Mesendoderm (in vitro differentiated cells): Measurements from ENCODE around the gene NDUFS7.

Experiments used
- DNase-seq: peaks from one replicate; pipeline ENCODE4 v3.0.0; 2013
- H2AK5ac ChIP-seq: 2 replicates; pipeline ENCODE4 v1.6.1; 2013; ENCODE audit warnings: low read length, inconsistent platforms
- H2BK120ac ChIP-seq: 2 replicates; pipeline ENCODE4 v1.6.1; 2013; ENCODE audit warnings: low read depth, mild to moderate bottlenecking, low read length, moderate library complexity, mixed read lengths
- H2BK15ac ChIP-seq: replicated peaks from 2 replicates; pipeline ENCODE4 v1.6.1; 2013; ENCODE audit warnings: low read depth, mild to moderate bottlenecking, moderate library complexity
- H2BK5ac ChIP-seq: 2 replicates; pipeline ENCODE4 v1.6.1; 2013; ENCODE audit warnings: low read length, inconsistent platforms
- H3K18ac ChIP-seq: 2 replicates; pipeline ENCODE4 v1.6.1; 2013; ENCODE audit warnings: mild to moderate bottlenecking, low read length, mixed read lengths
- H3K23ac ChIP-seq: one replicate; pipeline ENCODE4 v1.6.1; 2013; ENCODE audit warnings: low read length
- H3K27ac ChIP-seq: 2 replicates; pipeline ENCODE4 v1.5.1; 2013; ENCODE audit warnings: low read depth, mild to moderate bottlenecking, inconsistent platforms, low read length, moderate library complexity
- H3K27me3 ChIP-seq: 2 replicates; pipeline ENCODE4 v1.6.1; 2013; ENCODE audit warnings: low read length, control low read depth, mild to moderate bottlenecking, inconsistent platforms; ENCODE audit not compliant: insufficient read depth, poor library complexity
- H3K36me3 ChIP-seq: 2 replicates; pipeline ENCODE4 v1.6.1; 2013; ENCODE audit warnings: low read length, inconsistent platforms; ENCODE audit not compliant: control insufficient read depth, insufficient read depth
- H3K4ac ChIP-seq: one replicate; pipeline ENCODE4 v1.6.1; 2013; ENCODE audit warnings: low read depth, mild to moderate bottlenecking, low read length, moderate library complexity
- H3K4me1 ChIP-seq: 2 replicates; pipeline ENCODE4 v1.6.1; 2013; ENCODE audit warnings: low read depth, low read length, inconsistent platforms; ENCODE audit not compliant: control insufficient read depth
- H3K4me2 ChIP-seq: 2 replicates; pipeline ENCODE4 v1.6.1; 2013; ENCODE audit warnings: low read length
- H3K4me3 ChIP-seq: 2 replicates; pipeline ENCODE4 v1.5.1; 2013; ENCODE audit warnings: mild to moderate bottlenecking, low read length
- H3K56ac ChIP-seq: one replicate; pipeline ENCODE4 v1.6.1; 2013; ENCODE audit warnings: low read length
- H3K79me1 ChIP-seq: 2 replicates; pipeline ENCODE4 v1.6.1; 2013; ENCODE audit warnings: low read length, inconsistent platforms
- H3K79me2 ChIP-seq: 2 replicates; pipeline ENCODE4 v1.6.1; 2013; ENCODE audit warnings: mild to moderate bottlenecking, low read length; ENCODE audit not compliant: control insufficient read depth, insufficient read depth
- H3K9ac ChIP-seq: 2 replicates; pipeline ENCODE4 v1.6.1; 2013; ENCODE audit warnings: low read length, inconsistent platforms
- H4K5ac ChIP-seq: one replicate; pipeline ENCODE4 v1.6.1; 2013; ENCODE audit warnings: low read length
- H4K8ac ChIP-seq: one replicate; pipeline ENCODE4 v1.6.1; 2013; ENCODE audit warnings: low read depth, mild to moderate bottlenecking, control low read depth, low read length, moderate library complexity
- whole genome bisulfite sequencing: extraction: QIAGEN DNeasy Blood & Tissue Kit; methylation state at CpG from one replicate; pipeline ENCODE4 v1.1.7; 2013; ENCODE audit warnings: low lambda C conversion rate, missing lambda C conversion rate; ENCODE audit not compliant: insufficient coverage; ENCODE audit errors: extremely low coverage; 5-methylcytosine and 5-hydroxymethylcytosine counted together

NDUFS7 gene

GRCh38 chr19:1386945-1387683 is 3.4 kb downstream of the NDUFS7 start:
- H3K4ac ChIP-seq = no peak overlapping the region
- no peak overlapping the region for H2BK120ac ChIP-seq
- H3K4me3 ChIP-seq = no peak overlapping the region
- H3K4me2 ChIP-seq = no peak overlapping the region
- peaks cover 2% of the 10 kb centered on the region for H3K79me1 ChIP-seq
- H3K18ac ChIP-seq = no peak overlapping the region
- no peak overlapping the region for H4K8ac ChIP-seq
- H4K5ac ChIP-seq = no peak overlapping the region
- H3K9ac ChIP-seq = no peak overlapping the region
- no peak overlapping the region for H3K56ac ChIP-seq
- H2BK15ac ChIP-seq = no peak overlapping the region
- no CpG with 5 or more reads among the region's 39 CpGs for WGBS
- H3K23ac ChIP-seq = no peak overlapping the region
- no peak overlapping the region for H3K27ac ChIP-seq
- DNase-seq = no peak
- no peaks in the 10 kb centered on the region for H3K4me1 ChIP-seq
- H3K79me2 ChIP-seq = no peaks in the 10 kb centered on the region
- no peak overlapping the region for H2AK5ac ChIP-seq
- H2BK5ac ChIP-seq = no peak overlapping the region
- H3K36me3 ChIP-seq = peaks cover 4% of the 10 kb centered on the region
- no peaks in the 10 kb centered on the region for H3K27me3 ChIP-seq

GRCh38 chr19:1387684-1388636 is 4.3 kb downstream of the NDUFS7 start:
- no peak overlapping the region for H3K9ac ChIP-seq
- no peak for DNase-seq
- no peaks in the 10 kb centered on the region for H3K79me2 ChIP-seq
- H3K4ac ChIP-seq = no peak overlapping the region
- no peak overlapping the region for H3K56ac ChIP-seq
- H2BK15ac ChIP-seq = no peak overlapping the region
- H3K4me1 ChIP-seq = no peaks in the 10 kb centered on the region
- no peaks in the 10 kb centered on the region for H3K27me3 ChIP-seq
- H3K4me3 ChIP-seq = no peak overlapping the region
- peaks cover 4% of the 10 kb centered on the region for H3K36me3 ChIP-seq
- no peak overlapping the region for H2BK5ac ChIP-seq
- H2AK5ac ChIP-seq = no peak overlapping the region
- no CpG with 5 or more reads among the region's 45 CpGs for WGBS
- H2BK120ac ChIP-seq = no peak overlapping the region
- no peak overlapping the region for H3K27ac ChIP-seq
- H3K18ac ChIP-seq = no peak overlapping the region
- peaks cover 2% of the 10 kb centered on the region for H3K79me1 ChIP-seq
- no peak overlapping the region for H4K5ac ChIP-seq
- H3K23ac ChIP-seq = no peak overlapping the region
- H4K8ac ChIP-seq = no peak overlapping the region
- no peak overlapping the region for H3K4me2 ChIP-seq

GRCh38 chr19:1388637-1389026 is 4.9 kb downstream of the NDUFS7 start:
- Histone ChIP-seq H4K5ac (no peak overlapping the region), H2AK5ac (no peak overlapping the region), H2BK120ac (no peak overlapping the region), H3K4me2 (no peak overlapping the region), H3K79me2 (no peaks in the 10 kb centered on the region), H3K27me3 (no peaks in the 10 kb centered on the region), H3K56ac (no peak overlapping the region), H4K8ac (no peak overlapping the region), H3K4ac (no peak overlapping the region), H3K18ac (no peak overlapping the region), H2BK5ac (no peak overlapping the region), H2BK15ac (no peak overlapping the region), H3K36me3 (peaks cover 4% of the 10 kb centered on the region), H3K4me3 (no peak overlapping the region), H3K9ac (no peak overlapping the region), H3K79me1 (peaks cover 2% of the 10 kb centered on the region), H3K23ac (no peak overlapping the region), H3K4me1 (no peaks in the 10 kb centered on the region), H3K27ac (no peak overlapping the region)
- no peak for DNase-seq
- WGBS = no CpG with 5 or more reads among the region's 17 CpGs

- H2BK5ac ChIP-seq = no peak overlapping the region
- no CpG with 5 or more reads among the region's 39 CpGs for WGBS
- H3K4me2 ChIP-seq = no peak overlapping the region
- no peak overlapping the region for H3K9ac ChIP-seq
- H4K8ac ChIP-seq = no peak overlapping the region
- no peak overlapping the region for H3K4ac ChIP-seq
- peaks cover 4% of the 10 kb centered on the region for H3K36me3 ChIP-seq
- no peaks in the 10 kb centered on the region for H3K79me1 ChIP-seq
- no peak overlapping the region for H2BK120ac ChIP-seq
- H3K23ac ChIP-seq = no peak overlapping the region
- H3K79me2 ChIP-seq = no peaks in the 10 kb centered on the region
- H3K27ac ChIP-seq = no peak overlapping the region
- H3K56ac ChIP-seq = no peak overlapping the region
- H3K4me3 ChIP-seq = no peak overlapping the region
- DNase-seq = no peak
- H4K5ac ChIP-seq = no peak overlapping the region
- H3K18ac ChIP-seq = no peak overlapping the region
- no peak overlapping the region for H2BK15ac ChIP-seq
- no peak overlapping the region for H2AK5ac ChIP-seq
- no peaks in the 10 kb centered on the region for H3K4me1 ChIP-seq
- H3K27me3 ChIP-seq = no peaks in the 10 kb centered on the region
These were observed 5.6 kb downstream of the NDUFS7 start for GRCh38 chr19:1389033-1389940.

- Histone ChIP-seq H3K4me1 (no peaks in the 10 kb centered on the region), H3K4me3 (no peak overlapping the region), H3K27ac (no peak overlapping the region), H4K8ac (no peak overlapping the region), H3K4me2 (no peak overlapping the region), H3K36me3 (peaks cover 4% of the 10 kb centered on the region), H4K5ac (no peak overlapping the region), H3K18ac (no peak overlapping the region), H3K79me1 (no peaks in the 10 kb centered on the region), H2BK120ac (no peak overlapping the region), H2AK5ac (no peak overlapping the region), H2BK5ac (no peak overlapping the region), H2BK15ac (no peak overlapping the region), H3K79me2 (no peaks in the 10 kb centered on the region), H3K56ac (no peak overlapping the region), H3K9ac (no peak overlapping the region), H3K23ac (no peak overlapping the region), H3K4ac (no peak overlapping the region), H3K27me3 (no peaks in the 10 kb centered on the region)
- no peak for DNase-seq
- WGBS = no CpG with 5 or more reads among the region's 42 CpGs
These were observed 7.2 kb downstream of the NDUFS7 start for GRCh38 chr19:1390890-1391423.
